ENCODE measurements around the gene LCNL1.

The LCNL1 gene

DNA sequence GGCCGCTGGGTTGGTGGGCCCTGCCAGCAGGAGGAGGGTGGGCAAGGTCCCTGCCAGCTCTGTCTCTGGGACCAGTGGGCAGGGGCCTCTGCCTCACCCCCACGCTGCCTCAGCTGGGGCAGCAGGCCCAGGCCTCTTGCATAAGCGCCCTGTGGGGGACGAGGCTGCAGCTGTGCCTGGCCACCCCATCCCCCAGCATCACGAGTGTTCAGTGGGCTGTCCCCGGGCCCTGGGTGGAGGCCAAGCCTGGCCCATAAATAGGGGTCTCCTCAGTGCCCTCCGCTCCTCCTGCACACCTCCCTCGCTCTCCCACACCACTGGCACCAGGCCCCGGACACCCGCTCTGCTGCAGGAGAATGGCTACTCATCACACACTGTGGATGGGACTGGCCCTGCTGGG, 5.6 kb upstream of the LCNL1 start, which contains the start of gene PTGDS:
Gene PTGDS (plus strand): TSS at position 282 of the 400 bp plus-strand sequence. CDS start 75 bp downstream, at position 357.
- DNase-seq: peak; percentile 91 to 95

DNA sequence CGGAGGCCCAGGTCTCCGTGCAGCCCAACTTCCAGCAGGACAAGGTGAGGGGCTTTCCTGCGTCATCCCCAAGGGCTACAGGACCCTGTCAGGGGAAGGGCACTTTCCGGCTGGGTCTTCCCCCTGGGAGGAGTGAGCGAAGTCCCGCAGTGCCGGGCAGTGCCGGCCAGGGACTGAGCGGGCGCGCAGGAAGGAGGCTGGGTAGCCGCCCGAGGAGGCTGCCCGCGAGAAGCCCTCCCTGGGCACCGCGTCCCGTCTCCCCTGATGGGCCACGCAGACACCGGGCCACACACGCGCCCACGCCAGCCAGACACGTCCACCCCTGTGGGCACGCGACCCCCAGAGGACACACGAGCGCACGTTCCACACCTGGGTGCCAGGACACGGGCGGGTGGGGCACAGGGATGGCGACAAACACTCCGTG, 5.1 kb upstream of the LCNL1 start:
- DNase-seq: no peak

DNA sequence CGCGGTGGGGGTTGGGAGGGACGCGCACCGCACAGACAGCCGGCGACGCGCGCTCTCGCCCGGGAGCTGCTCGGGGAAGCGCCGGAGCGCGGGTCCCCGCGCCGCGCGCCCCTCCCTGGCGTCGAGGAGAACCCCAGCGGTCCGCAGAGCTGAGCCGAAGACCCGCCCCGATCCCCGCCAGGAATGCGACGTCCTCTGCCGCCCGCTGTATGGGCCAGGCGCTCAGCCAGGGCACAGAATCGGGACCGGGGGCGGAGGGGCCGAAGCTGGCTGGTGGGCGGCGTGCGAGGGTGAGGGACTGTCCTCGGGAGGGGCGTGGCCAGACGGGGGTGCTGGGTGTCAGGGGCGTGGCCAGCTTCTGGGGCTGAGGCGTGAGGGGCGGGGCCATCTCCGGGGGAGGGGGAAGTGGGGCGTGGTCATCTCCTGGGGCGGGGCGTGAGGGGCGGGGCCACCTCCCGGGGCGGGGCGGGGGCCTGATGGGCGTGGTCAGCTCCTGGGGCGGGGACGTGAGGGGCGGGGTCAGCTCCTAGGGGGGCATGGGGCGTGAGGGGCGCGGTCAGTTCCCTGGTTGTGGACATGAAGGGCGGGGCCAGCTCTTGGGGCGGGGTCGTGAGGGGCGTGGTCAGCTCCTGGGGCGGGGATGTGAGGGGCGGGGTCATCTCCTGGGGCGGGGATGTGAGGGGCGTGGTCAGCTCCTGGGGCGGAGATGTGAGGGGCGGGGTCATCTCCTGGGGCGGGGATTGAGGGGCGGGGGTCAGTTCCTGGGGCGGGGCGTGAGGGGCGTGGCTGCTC, 4.5 kb upstream of the LCNL1 start:
- DNase-seq: peak; percentile 88 to 95

DNA sequence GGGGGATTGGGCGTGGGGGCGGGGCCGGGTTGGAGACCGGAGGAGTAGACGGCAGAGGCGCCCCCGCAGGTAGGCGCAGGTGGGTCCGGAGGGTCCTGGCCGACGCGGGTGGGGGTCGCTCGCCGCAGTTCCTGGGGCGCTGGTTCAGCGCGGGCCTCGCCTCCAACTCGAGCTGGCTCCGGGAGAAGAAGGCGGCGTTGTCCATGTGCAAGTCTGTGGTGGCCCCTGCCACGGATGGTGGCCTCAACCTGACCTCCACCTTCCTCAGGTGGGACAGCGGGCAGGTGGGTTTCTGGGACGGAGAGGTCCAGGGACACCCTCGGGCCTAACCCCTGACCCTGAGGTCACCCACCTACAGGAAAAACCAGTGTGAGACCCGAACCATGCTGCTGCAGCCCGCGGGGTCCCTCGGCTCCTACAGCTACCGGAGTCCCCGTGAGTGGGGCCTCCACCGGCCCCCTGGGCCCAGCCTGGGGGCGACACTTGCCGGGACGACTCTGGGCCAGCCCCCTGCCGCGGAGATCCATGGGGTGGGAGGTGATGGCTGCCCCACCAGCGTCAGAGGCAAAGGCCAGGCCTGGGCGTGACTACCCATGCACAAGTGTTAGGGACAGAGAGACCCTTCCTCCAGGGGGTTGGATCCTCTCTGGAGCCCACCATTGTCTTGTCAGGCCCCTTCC, 3.8 kb upstream of the LCNL1 start:
- DNase-seq: no peak

DNA sequence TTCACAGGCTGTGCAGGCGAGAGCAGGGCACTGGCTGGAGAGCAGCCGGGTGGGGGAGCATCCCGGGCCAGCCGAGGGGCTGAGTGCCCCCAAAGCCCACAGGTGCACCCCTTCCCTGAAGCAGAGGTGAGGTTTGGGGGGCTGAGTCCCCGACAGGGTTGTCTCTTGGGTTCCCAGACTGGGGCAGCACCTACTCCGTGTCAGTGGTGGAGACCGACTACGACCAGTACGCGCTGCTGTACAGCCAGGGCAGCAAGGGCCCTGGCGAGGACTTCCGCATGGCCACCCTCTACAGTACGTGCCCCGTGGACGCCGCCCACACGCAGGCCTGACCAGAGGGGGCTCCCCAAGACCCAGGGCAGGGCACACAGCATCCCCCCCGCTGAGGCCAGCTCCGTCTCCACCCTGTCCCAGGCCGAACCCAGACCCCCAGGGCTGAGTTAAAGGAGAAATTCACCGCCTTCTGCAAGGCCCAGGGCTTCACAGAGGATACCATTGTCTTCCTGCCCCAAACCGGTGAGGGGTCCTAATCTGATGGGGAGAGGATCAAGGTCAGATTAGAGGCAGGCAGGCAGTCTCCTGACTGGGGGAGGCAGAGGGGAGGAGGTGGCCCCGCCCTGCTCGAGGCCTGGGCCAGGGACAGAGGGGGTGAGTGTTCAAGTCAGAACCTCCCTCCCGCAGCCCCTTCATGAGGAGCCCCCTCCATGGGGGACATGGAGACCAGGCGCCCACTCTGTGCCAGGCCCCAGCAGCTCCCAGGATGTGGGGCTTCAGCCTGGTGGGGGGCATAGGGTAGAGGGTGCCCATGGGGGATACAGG, 2.8 kb upstream of the LCNL1 start:
- no peak for DNase-seq

DNA sequence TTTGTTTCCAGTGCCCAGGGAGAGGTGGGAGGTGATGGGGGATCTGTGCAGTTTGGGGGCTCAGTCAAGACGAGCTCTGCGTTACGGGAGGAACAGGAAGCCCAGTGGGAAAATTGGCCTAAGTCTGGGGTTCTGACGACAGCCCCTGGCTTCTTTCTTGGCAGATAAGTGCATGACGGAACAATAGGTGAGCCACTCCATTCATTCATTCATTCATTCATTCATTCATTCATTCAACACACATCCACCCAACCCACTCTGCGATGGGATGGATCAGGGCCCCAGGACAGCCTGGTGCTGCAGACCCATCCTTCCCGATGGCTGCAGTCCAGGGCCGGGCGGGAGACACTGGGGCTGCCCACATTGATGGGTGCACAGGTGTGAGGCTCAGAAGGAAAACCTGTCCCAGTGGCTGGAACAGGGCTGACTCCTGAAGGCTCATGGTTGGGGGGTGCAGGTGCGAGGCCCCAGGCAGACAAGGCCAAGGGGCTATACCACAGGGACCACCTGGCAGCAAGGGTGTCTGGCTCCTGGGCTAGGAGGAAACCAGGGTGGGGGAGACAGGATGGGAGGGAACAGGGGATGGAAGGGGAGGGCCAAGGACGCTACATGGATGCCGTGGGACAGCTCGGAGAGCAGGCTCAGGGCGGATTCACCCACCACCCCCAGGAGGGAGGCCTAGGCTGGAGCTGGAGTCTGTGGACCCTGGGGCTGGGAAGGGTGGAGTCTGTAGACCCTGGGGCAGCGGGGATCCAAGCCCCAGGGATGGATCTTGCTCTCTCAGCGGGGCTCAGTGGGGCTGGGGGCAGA, 1.9 kb upstream of the LCNL1 start:
- no peak for DNase-seq

DNA sequence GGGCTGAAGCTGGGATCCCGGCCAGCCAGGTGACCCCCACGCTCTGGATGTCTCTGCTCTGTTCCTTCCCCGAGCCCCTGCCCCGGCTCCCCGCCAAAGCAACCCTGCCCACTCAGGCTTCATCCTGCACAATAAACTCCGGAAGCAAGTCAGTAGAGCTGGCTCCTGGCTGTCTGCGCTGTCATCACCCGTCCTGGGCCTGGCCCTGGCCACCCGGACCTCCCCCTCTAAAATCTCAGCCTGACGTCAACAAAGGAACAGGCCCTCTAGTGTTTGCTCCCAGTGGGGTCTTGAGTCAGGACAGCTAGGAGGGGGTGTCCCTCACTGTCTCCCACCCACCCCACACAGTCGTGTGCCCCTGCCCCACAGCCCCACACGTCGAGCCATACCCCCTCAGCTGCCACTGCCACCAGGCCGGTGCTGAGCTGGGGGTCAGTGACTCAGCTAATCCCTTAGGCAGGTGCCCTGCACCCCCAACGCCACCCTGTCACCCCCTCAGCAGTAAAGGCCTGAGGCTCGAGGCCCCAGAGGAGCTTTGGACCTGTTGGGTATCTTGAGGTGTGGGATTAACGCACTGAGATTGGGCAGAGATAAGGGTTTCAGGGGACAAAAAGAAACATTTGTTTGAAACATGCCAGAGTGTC, 1.1 kb upstream of the LCNL1 start:
- DNase-seq: peak; percentile 52 to 69

DNA sequence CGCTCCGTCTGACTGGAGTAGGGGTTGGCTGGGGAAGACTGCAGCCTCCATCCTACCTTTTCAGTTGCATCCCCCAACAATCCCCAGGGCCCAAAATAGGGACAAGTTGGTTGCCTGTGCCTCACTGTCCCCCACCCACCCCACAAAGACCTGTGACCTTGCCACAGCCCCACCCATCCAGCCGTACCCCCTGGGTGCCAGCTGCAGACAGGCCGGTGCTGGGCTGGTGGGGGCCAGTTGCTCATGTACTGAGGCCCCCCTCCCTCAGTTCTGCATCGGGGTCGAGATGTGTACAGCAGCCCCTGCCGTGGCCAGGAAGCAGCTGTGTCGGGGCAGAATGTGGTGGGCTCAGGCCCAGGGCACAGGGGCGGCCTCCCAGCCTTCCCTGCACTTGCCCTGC, 374 bp downstream of the LCNL1 start:
- DNase-seq: no peak

DNA sequence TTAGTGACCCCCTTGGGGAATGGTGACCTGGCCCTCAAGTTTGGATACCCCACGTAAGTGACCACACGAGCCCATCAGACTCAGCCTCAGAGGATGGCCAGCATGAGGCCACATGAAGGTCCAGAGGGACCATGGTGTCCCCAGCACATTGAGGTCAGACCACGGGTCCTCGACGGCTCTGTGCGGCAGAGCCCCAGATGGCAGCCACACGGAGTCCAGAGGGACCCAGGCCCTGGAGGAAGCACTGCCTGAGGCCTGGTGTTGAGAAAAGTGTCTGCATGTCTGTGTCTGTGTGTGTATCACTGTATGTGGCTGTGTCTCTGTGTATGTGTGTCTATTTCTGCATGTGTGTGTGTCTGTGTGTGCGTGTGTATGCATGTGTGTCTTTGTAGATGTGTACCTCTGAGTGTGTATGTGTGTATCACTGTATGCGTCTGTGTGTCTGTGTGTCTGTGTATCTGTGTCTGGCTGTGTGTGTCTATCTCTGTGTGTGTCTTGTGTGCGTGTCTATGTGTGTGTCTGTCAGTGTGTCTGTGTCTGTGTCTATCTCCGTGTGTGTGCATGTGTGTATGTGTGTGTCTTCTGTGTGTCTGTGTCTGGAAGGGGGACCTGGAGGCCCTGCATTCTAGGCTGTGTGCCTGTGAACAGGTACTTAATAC, 992 bp downstream of the LCNL1 start:
- DNase-seq: no peak

DNA sequence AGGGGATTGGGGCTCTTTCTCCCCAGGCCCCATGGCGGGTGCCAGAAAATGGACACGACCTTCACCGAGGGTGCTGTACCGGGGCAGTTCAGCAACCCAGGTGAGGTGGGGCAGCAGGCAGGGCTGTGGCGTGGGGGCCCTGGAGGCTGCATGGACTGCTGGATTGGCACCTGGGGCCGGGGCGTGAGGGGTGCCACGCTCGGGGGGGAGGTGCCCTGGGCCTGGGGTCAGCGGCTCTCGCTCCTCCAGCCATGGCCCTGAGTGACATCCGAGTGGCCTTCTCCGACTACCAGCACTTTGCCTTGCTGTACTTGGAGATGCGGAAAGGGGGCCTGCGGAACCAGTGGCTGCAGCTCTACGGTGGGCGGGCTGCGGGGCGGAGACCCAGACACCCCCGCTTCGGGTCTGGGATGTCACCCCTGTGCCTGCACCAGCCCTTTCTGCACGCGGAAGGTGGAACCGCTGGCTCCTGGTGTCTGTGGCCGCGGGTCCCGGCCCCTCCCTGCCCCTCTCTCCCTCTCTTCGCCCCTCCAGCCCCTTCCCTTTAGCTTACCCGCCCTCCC, 1.8 kb downstream of the LCNL1 start:
- DNase-seq: no peak

DNA sequence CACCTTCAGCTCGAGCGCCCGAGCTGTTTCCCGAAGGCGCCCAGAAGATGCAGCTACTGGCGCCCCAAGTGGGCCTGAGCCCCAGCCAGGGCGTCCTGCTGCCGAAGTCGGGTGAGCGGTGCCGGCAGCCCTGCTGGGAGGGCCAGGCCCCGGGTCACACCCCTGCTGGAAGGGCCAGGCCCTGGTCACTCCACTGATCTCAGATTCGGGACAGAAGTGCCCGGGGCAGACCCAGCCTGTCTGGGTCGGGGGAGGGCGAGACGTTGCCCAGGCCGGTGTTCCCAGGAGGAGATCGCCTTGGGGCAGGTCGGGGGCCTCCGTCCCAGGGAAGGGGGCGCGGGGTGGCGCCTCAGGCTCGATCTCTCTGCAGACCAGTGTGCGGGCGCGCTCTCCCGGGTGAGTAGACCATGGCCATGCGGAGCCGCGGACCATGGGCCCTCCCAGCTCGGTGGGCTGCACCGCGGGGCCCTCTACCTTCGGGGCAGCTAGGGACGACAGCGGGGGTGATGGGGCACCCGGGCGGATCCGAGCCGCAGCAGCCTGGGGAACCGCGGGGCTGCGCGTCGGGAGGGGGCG, 2.3 kb downstream of the LCNL1 start:
- DNase-seq: no peak

DNA sequence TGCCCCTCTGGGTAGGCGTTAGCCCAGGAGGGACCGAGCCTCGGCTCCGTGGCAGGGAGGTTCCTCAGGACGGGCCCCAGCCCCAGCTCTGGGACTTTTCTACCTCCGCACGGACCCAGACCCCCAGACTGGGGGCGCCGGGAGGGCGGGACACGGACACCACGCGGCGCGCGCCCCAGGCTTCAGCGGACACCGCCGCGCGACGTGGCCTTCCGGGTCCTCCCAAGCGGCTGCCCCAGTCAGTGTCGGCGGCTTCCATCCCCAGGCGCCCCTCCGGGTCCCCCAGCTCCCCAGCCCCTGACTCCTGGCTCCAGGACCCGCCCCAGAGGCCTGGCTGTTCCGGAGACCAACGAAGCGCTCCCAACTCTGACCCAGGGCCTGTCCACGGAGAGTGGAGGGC, 3.1 kb downstream of the LCNL1 start:
- no peak for DNase-seq

DNA sequence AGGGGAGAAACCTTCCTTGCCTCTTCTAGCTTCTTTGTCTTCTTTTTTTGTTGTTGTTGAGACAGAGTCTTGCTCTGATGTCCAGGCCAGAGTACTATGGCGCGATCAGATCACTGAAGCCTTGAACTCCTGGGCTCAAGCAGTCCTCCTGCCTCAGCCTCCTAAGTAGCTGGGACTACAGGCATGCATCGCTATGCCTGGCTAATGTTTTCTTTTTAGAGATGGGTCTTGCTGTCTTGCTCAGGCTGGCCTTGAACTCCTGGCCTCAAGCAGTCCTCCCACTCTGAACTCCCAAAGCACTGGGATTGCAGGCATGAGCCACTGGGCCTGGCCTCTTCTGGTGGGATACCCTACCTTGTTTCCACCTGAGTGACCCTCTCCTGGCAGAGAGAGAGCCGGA, 6.1 kb downstream of the LCNL1 start:
- DNase-seq: no peak

DNA sequence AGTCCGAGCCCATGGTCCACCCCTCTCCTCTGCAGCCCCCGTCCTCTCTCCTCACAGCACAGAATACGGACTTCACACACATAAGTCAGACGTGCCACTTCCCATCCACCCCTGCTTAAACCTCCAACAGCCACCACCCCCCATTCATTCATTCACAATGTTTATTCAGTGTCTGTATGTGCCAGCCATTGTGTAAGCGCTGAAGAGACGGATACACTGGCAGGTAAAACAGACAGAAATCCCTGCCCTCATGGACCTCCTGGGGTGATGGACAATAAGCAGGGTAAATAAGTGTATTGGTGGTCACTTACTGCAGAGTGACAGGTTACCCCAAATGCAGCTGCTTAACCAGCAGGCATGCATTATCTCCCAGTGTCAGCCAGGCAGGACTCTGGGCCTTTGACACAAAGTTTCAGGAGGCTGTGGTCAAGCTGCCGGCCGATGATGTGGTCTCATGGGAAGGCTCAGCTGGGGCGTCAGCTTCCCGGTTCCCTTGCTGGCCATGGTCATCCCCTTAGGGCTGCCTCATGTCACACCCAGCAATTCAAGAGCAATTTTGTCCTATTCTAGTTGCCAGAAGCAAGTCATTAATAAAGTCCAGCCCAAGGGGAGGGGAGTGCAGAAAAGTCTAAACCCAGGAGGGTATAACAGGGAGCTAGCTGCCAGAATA, 7.6 kb downstream of the LCNL1 start:
- DNase-seq: no peak

DNA sequence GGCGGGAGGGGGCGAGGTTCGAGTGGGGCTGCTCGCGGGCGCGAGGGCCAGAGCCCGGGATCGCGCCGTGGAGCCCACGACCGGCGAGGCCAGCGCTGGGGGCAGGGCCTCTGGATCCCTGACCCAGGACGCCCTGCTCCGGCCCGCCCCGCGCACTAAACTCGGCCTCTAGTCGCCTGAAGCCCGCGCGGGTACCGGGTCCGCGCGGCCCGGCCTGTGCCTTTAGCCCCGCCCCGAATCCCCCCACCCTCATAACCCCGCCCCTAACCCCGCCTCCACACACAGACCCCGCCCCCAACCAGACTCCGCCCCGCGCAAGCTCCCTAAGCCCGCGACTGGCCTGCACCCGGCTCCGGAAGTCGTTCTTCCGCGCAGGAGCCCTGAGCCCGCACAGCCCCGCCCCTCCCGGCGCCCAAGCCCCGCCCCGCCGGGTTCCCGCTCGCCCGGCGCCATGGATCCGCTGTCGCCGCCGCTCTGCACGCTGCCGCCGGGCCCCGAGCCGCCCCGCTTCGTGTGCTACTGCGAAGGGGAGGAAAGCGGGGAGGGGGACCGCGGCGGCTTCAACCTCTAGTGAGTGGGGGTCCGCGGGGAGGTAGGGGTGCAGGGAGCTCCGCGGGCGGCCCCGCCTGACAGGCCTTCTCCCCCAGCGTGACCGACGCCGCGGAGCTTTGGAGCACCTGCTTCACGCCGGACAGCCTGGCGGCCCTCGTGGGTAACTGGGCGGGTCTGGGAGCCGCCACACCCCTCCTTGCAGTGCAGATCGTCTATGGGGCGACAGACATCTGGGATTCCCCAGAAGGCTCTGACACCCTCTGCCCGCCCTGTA, 9.4 kb downstream of the LCNL1 start, which contains the start of gene PAXX:
Gene PAXX (plus strand): TSS at position 430 of the 826 bp plus-strand sequence. CDS start 22 bp downstream, at position 452.
- DNase-seq: peak; percentile 76 to 87

DNA sequence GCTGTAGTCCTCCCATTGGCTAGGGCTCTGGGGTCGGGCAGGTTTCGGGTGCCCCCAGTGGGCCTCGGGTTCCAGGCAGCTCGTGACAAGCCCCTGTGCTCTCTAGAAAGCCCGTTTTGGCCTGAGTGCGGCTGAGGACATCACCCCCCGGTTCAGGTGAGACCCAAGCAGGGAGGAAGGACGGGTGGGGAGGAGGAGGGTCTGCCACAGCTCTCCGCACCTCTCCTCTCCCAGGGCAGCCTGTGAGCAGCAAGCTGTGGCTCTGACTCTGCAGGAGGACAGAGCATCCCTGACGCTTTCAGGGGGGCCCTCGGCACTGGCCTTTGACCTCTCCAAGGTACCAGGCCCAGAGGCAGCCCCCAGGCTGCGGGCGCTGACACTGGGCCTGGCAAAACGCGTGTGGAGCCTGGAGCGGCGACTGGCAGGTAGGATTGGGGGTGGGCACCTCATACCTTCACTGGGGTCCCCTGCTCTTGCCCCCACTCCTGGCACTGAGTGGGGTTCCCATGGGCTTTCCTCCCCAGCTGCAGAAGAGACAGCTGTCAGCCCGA, 10.1 kb downstream of the LCNL1 start:
- no peak for DNase-seq

DNA sequence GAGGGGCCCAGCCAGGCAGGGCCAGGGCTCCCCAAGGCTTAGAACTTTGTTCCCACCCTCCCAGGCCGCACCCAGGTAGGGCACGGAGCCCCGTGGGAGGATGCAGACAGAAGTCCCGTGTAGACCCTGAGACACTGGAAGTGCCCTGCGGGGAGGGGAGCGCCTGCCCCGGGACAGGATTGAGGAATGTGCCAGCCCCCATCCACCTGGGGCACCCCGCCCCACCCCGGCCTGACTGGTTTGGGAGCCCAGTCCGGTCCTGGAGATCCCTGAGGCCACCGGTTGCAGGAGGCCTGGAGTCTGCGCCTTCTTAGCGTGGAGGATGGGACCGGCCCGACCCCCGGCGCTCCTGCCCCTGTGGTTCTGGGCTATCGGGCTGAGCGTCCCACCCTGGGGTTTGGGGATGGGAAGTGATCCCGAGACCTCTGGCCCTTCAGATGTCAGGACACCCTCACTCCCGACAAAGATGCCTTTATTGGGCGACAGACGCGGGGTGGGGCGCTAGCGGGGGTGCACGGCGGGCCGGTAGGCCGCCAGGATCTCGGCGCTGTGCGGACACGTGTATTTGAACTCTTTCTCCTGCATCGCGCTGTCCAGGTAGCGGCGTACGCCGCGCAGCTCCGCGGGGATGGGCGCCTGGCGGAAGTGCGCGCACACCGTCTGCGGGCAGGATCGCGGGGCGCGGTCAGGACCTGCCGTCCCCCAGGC, 11.5 kb downstream of the LCNL1 start:
- no peak for DNase-seq

DNA sequence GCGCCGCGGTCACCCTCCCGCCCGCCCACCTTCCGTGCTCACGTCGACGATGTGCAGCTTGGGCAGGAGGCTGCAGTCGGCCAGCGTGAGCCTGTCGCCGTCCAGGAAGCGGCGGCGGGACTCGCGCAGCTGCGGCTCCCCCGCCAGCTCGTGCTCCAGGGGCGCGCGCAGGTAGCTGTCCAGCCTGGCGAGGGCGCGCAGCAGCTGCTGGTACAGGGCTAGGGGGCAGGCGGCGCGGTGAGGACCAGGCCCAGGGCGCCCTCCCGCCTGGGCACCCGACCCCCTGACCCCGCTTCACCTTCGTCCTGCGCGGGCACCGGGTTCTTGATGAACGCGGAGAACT, 12.1 kb downstream of the LCNL1 start:
- DNase-seq: no peak
